H1 (cell line): ENCODE measurements around the gene MARS1. TPM values are rescaled to one million over a fixed set of nuclear protein-coding genes. Genes with fewer than 3 reads are reported as not detected.

ENCODE experiments used
- CTCF ChIA-PET: fragments of 300-600 bp; sonication (Branson Sonifier 250); formaldehyde crosslinking; loops from one replicate; lab custom pipeline; 2021; ENCODE audit not compliant: partially characterized antibody; lab: Charles Lee
- POLR2A ChIA-PET: fragments of 300-600 bp; sonication (Branson Sonifier 250); formaldehyde crosslinking; loops from one replicate; lab custom pipeline; 2021; ENCODE audit warnings: inconsistent platforms; ENCODE audit not compliant: partially characterized antibody; lab: Charles Lee
- DNase-seq, 2 experiments: peaks; one replicate each; pipeline versions ENCODE4 v3.0.0 to v3.0.0-alpha.2; 2010 to 2022; ENCODE audit warnings: low spot score in 2 of 2, low read depth in 1 of 2, mixed read lengths in 1 of 2
- FAIRE-seq: peaks from 2 replicates; lab custom pipeline; 2011; peaks lifted over from hg19 to GRCh38; lab: Jason Lieb, UNC
- H2AFZ ChIP-seq: 2 replicates; pipeline ENCODE4 v1.8.1; 2012; ENCODE audit warnings: low read length, inconsistent platforms
- H2AK5ac ChIP-seq: 2 replicates; pipeline ENCODE4 v1.6.1; 2013; ENCODE audit warnings: low read depth, low read length
- H2BK120ac ChIP-seq: replicated peaks from 2 replicates; pipeline ENCODE3; 2013; ENCODE audit warnings: low read depth, low read length, inconsistent platforms
- H2BK12ac ChIP-seq: 2 replicates; pipeline ENCODE4 v1.6.1; 2013; ENCODE audit warnings: low read depth, low read length
- H2BK15ac ChIP-seq: 2 replicates; pipeline ENCODE4 v1.6.1; 2013; ENCODE audit warnings: low read length
- H2BK20ac ChIP-seq: 2 replicates; pipeline ENCODE4 v1.6.1; 2013; ENCODE audit warnings: low read length
- H2BK5ac ChIP-seq: 2 replicates; pipeline ENCODE4 v1.6.1; 2013; ENCODE audit warnings: low read depth, low read length
- H3K14ac ChIP-seq: 2 replicates; pipeline ENCODE4 v1.6.1; 2013; ENCODE audit warnings: inconsistent platforms; ENCODE audit not compliant: insufficient read length
- H3K18ac ChIP-seq: 2 replicates; pipeline ENCODE4 v1.6.1; 2013; ENCODE audit warnings: low read length; ENCODE audit errors: extremely low read depth
- H3K23ac ChIP-seq: 2 replicates; pipeline ENCODE4 v1.6.1; 2013; ENCODE audit warnings: inconsistent platforms; ENCODE audit not compliant: insufficient read length
- H3K23me2 ChIP-seq: 2 replicates; pipeline ENCODE4 v1.6.1; 2013; ENCODE audit warnings: low read depth, low read length
- H3K27ac ChIP-seq: 2 replicates; pipeline ENCODE4 v1.6.1; 2011; ENCODE audit warnings: low read depth, low read length, inconsistent platforms
- H3K27me3 ChIP-seq, 4 experiments: replicated peaks in 1 of 4; 1 replicate in 1 of 4; 2 replicates in 3 of 4; pipeline versions ENCODE4 v1.6.1 to v1.8.1; 2011 to 2013; ENCODE audit warnings: low read length in 3 of 4, mild to moderate bottlenecking in 3 of 4, inconsistent platforms in 2 of 4, mixed read lengths in 2 of 4, moderate library complexity in 1 of 4; ENCODE audit not compliant: control insufficient read depth in 3 of 4, insufficient read depth in 3 of 4; ENCODE audit errors: extremely low read depth in 1 of 4
- H3K36me3 ChIP-seq, 4 experiments: 2 replicates each; pipeline versions ENCODE4 v1.6.1 to v1.8.1; 2011 to 2013; ENCODE audit warnings: mild to moderate bottlenecking in 4 of 4, low read length in 3 of 4, moderate library complexity in 2 of 4, control low read depth in 1 of 4, inconsistent platforms in 1 of 4; ENCODE audit not compliant: insufficient read depth in 4 of 4, control insufficient read depth in 2 of 4
- H3K4ac ChIP-seq: replicated peaks from 2 replicates; pipeline ENCODE3; 2013; ENCODE audit warnings: low read length, low read depth, mixed read lengths, inconsistent platforms; ENCODE audit not compliant: insufficient read length
- H3K4me1 ChIP-seq, 4 experiments: replicated peaks in 1 of 4; 1 replicate in 1 of 4; 2 replicates in 3 of 4; pipeline versions ENCODE4 v1.6.1 to v1.8.1; 2011 to 2013; ENCODE audit warnings: low read length in 3 of 4, inconsistent platforms in 2 of 4, mixed read lengths in 1 of 4; ENCODE audit not compliant: insufficient read depth in 4 of 4, control insufficient read depth in 3 of 4
- H3K4me2 ChIP-seq, 2 experiments: 2 replicates each; pipeline versions ENCODE4 v1.6.1 to v1.8.1; 2011 to 2013; ENCODE audit warnings: low read depth in 2 of 2, low read length in 2 of 2, control low read depth in 1 of 2, inconsistent platforms in 1 of 2, mild to moderate bottlenecking in 1 of 2; ENCODE audit not compliant: insufficient read depth in 1 of 2
- H3K4me3 ChIP-seq, 4 experiments: fragments of 200-600, 300-600 bp in 1 of 4; sonication (generic), shearing (Covaris generic), sonication (Bioruptor Twin) in 1 of 4; 2 replicates each; pipeline versions ENCODE4 v1.5.1 to v1.8.1; 2011 to 2016; ENCODE audit warnings: low read length in 4 of 4, low read depth in 3 of 4, control low read depth in 2 of 4, inconsistent platforms in 2 of 4, mild to moderate bottlenecking in 2 of 4, mixed read lengths in 1 of 4, moderate library complexity in 1 of 4; ENCODE audit not compliant: insufficient read depth in 2 of 4; ENCODE audit errors: extremely low read depth in 1 of 4
- H3K56ac ChIP-seq: replicated peaks from 2 replicates; pipeline ENCODE3; 2013; ENCODE audit warnings: low read depth, mild to moderate bottlenecking, mixed read lengths, low read length, inconsistent platforms; ENCODE audit not compliant: insufficient read length
- H3K79me1 ChIP-seq: 2 replicates; pipeline ENCODE4 v1.6.1; 2013; ENCODE audit warnings: low read depth, low read length, control low read depth
- H3K79me2 ChIP-seq, 2 experiments: 2 replicates each; pipeline versions ENCODE4 v1.6.1 to v1.8.1; 2012 to 2013; ENCODE audit warnings: low read length in 2 of 2, mild to moderate bottlenecking in 2 of 2, inconsistent platforms in 1 of 2; ENCODE audit not compliant: insufficient read depth in 2 of 2, control insufficient read depth in 1 of 2
- H3K9ac ChIP-seq, 4 experiments: replicated peaks in 1 of 4; 1 replicate in 1 of 4; 2 replicates in 3 of 4; pipeline versions ENCODE4 v1.6.1 to v1.8.1; 2011 to 2013; ENCODE audit warnings: low read depth in 3 of 4, low read length in 3 of 4, control low read depth in 2 of 4, mild to moderate bottlenecking in 2 of 4, moderate library complexity in 2 of 4, inconsistent platforms in 1 of 4; ENCODE audit errors: extremely low read depth in 1 of 4
- H3K9me3 ChIP-seq, 2 experiments: 2 replicates each; pipeline versions ENCODE4 v1.6.1 to v1.8.1; 2012 to 2013; ENCODE audit warnings: mild to moderate bottlenecking in 2 of 2, moderate library complexity in 2 of 2, control low read depth in 1 of 2, inconsistent platforms in 1 of 2, low read depth in 1 of 2, low read length in 1 of 2, mixed read lengths in 1 of 2; ENCODE audit not compliant: insufficient read depth in 2 of 2
- H4K20me1 ChIP-seq, 2 experiments: replicated peaks in 1 of 2; 2 replicates each; pipeline versions ENCODE3 to v1.8.1; 2011 to 2013; ENCODE audit warnings: inconsistent platforms in 2 of 2, low read length in 2 of 2, mild to moderate bottlenecking in 1 of 2; ENCODE audit not compliant: insufficient read depth in 2 of 2, control insufficient read depth in 1 of 2
- H4K5ac ChIP-seq: 2 replicates; pipeline ENCODE4 v1.6.1; 2013; ENCODE audit warnings: low read length, low read depth, mixed read lengths, inconsistent platforms; ENCODE audit not compliant: insufficient read length
- H4K8ac ChIP-seq: 2 replicates; pipeline ENCODE4 v1.8.0; 2013; ENCODE audit warnings: mild to moderate bottlenecking, moderate library complexity, low read length, inconsistent platforms; ENCODE audit not compliant: insufficient read depth; ENCODE audit errors: extremely low read depth
- H4K91ac ChIP-seq: replicated peaks from 2 replicates; pipeline ENCODE3; 2013; ENCODE audit warnings: low read length, mixed read lengths, inconsistent platforms; ENCODE audit not compliant: insufficient read length
- CBX8 ChIP-seq: fragments of 300-800, 300-1000 bp; sonication (generic); IDR thresholded peaks from 2 replicates; pipeline ENCODE4 v1.7.1; 2016; ENCODE audit warnings: low read depth, low read length, borderline replicate concordance
- RXRA ChIP-seq: IDR thresholded peaks from 2 replicates; pipeline ENCODE4 v1.6.1; 2011; ENCODE audit warnings: low read depth, mild to moderate bottlenecking, low read length, moderate library complexity; ENCODE audit not compliant: insufficient read depth
- WGBS, 2 experiments: shearing (Covaris generic) in 1 of 2; methylation state at CpG; one replicate each; pipeline versions ENCODE4 v1.1.6 to v1.1.7; 2013 to 2015; ENCODE audit warnings: low lambda C conversion rate in 2 of 2, mixed read lengths in 2 of 2, inconsistent platforms in 1 of 2, low coverage in 1 of 2, missing lambda C conversion rate in 1 of 2; ENCODE audit not compliant: insufficient replicate concordance in 2 of 2, insufficient coverage in 1 of 2, insufficient read length in 1 of 2; ENCODE audit errors: extremely low coverage in 1 of 2, missing lambda C conversion rate in 1 of 2; 5-methylcytosine and 5-hydroxymethylcytosine counted together
- polyA plus RNA-seq, 7 experiments: library from polyadenylated mRNA; depleted of rRNA in 3 of 7; stranded (reverse) in 5 of 7; unstranded in 2 of 7; fragments of >200 nt in 5 of 7; fragments of 200-250 nt in 2 of 7; gene quantifications; 1 replicate in 5 of 7; 2 replicates in 1 of 7; 4 replicates in 1 of 7; pipeline versions ENCODE4 v1.2.1 to v1.2.3, GENCODE V29; 2011 to 2013; ENCODE audit warnings: missing spikeins in 2 of 7, mixed read lengths in 2 of 7
- total RNA-seq: library from RNA; stranded (reverse); fragmentation: NEBNext Ultra II Directional; extraction: Animal tissue kit (Norgen Biotek cat#: 25700); gene quantifications from 2 replicates; pipeline ENCODE4 v1.2.1, GENCODE V29; 2021

The MARS1 gene
- total and polyA plus RNA-seq, 2 of the 8 experiments (the other 6 are each of a cell fraction or from before 2014, with no cell fraction given): 194 to 407 TPM

DNA sequence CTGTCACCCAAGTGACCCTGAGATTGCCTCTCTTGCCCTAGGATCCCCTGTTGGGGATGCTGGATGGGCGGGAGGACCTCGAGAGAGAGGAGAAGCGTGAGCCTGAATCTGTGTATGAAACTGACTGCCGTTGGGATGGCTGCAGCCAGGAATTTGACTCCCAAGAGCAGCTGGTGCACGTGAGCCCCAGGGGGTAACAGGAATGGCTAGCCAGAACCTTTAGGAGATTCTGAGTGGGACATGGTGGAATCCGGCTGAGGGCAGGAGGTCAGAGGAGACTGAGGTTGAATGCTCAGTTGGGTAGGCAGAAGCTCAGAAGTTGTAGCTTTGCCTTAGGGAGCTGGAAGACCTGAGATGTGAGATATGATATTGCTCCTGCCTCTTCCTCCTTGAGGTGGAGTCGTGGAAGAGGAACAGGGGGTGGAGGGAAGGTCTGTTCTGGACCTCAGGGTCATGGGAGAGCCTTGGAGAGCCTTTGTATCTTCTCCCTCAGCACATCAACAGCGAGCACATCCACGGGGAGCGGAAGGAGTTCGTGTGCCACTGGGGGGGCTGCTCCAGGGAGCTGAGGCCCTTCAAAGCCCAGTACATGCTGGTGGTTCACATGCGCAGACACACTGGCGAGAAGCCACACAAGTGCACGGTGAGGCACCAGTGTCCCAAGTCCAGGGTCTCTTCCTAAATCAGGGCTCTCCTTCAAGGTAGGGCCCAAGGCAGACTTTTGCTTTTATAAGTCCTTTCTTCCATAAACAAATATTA is 21.9 kb upstream of the MARS1 start:
- Histone ChIP-seq H2BK5ac (no peak overlapping the region), H3K4ac (no peak overlapping the region), H3K9ac (no peak overlapping the region), H2BK12ac (no peak overlapping the region), H4K8ac (peak overlapping the region; percentile 14; the same call in 1 of the 2 replicates), H3K9me3 (no peaks in the 10 kb centered on the region), H3K79me2 (no peaks in the 10 kb centered on the region), H3K4me3 (no peak overlapping the region), H3K23ac (no peak overlapping the region), H2BK120ac (no peak overlapping the region), H4K20me1 (peaks cover 0 to 2% of the 10 kb centered on the region in 2 experiments), H3K14ac (no peak overlapping the region), H2AFZ (no peak overlapping the region), H2AK5ac (no peak overlapping the region; the same call in 1 of the 2 replicates), H3K36me3 (peaks cover 0 to 11% (median 4%) of the 10 kb centered on the region in 4 experiments; a peak in 5 of 8 replicates), H4K5ac (no peak overlapping the region), H4K91ac (no peak overlapping the region), H2BK20ac (no peak overlapping the region), H3K23me2 (0 out of 2 replicates have a peak, but pooled peaks cover under 1% of the 10 kb centered on the region), H3K27ac (no peak overlapping the region), H3K56ac (no peak overlapping the region), H3K4me2 (no peak overlapping the region), H3K18ac (no peak overlapping the region), H3K4me1 (peaks cover 0 to 4% (median 0%) of the 10 kb centered on the region in 4 experiments; a peak in 1 of 7 replicates), H2BK15ac (no peak overlapping the region), H3K79me1 (no peaks in the 10 kb centered on the region), H3K27me3 (no peaks in the 10 kb centered on the region)
- no peak for TF ChIP-seq CBX8
- TF ChIP-seq RXRA: no peak
- POLR2A ChIA-PET: interaction anchor here (0.8 to 4.8 kb wide), 2 partner anchors 11 to 224 kb away, joined by 4 to 25 read pairs; partner anchors contain the start of gene INHBE
- DNase-seq (no peak), FAIRE-seq (no peak)
- CTCF ChIA-PET: interaction anchor here (1.0 to 18.5 kb wide), 5 partner anchors 9 to 219 kb away, joined by 3 to 441 read pairs (median 3); partner anchors contain the start of genes ARHGAP9 and MARS1
- 86% methylated on average over 14 of the region's 14 CpGs; no CpG with 5 or more reads in 1 of the 2 experiments for whole genome bisulfite sequencing, 2 experiments
